ENCODE measurements around the gene MCM10. TPM values are rescaled to one million over a fixed set of nuclear protein-coding genes. Genes with fewer than 3 reads are reported as not detected.

MCM10 gene
- total RNA-seq, 6 donors from 2014 or later, result 0.49 to 18.6 (median 0.61) TPM; not detected in 1

DNA sequence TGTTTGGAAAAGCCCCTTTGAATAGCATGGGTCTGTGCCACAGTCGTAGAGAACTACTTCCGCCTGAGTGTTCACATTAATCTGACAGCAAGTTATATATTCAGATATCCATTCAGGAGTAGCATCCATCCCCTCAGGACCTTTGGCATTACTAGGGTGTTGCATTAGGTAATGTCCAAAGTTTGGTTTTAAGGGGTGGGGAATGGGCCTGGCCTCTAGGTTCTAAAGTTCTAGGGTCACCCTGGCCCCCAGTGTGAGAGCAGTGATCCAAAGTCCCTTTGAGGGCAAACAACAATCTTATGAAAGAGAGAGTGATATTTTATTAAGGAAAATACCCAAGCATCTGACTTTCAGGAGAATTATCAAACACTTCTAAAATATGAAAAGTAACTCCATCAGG, 12.3 kb downstream of the MCM10 start:
- no peak overlapping the region for H3K4me3 ChIP-seq
- WGBS, 2 donors, result 97 to 100% methylated on average over 2 of the region's 2 CpGs
- H3K36me3 ChIP-seq, result no peaks in the 10 kb centered on the region
- no peaks in the 10 kb centered on the region for H3K27me3 ChIP-seq
- H3K27ac ChIP-seq, result no peak overlapping the region
- ATAC-seq (ENCODE audit: low FRiP score in 2 of 2) (no peak), DNase-seq (no peak)
- H3K4me1 ChIP-seq, result no peaks in the 10 kb centered on the region
- H3K9me3 ChIP-seq, result no peaks in the 10 kb centered on the region
- TF ChIP-seq POLR2AphosphoS5 (IDR thresholded peaks at IDR 0.05) (no peak), POLR2A (IDR thresholded peaks at IDR 0.05) (no peak), EP300 (IDR thresholded peaks at IDR 0.05) (no peak)
- TF ChIP-seq, protein P1, sequence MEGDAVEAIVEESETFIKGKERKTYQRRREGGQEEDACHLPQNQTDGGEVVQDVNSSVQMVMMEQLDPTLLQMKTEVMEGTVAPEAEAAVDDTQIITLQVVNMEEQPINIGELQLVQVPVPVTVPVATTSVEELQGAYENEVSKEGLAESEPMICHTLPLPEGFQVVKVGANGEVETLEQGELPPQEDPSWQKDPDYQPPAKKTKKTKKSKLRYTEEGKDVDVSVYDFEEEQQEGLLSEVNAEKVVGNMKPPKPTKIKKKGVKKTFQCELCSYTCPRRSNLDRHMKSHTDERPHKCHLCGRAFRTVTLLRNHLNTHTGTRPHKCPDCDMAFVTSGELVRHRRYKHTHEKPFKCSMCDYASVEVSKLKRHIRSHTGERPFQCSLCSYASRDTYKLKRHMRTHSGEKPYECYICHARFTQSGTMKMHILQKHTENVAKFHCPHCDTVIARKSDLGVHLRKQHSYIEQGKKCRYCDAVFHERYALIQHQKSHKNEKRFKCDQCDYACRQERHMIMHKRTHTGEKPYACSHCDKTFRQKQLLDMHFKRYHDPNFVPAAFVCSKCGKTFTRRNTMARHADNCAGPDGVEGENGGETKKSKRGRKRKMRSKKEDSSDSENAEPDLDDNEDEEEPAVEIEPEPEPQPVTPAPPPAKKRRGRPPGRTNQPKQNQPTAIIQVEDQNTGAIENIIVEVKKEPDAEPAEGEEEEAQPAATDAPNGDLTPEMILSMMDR (IDR thresholded peaks at IDR 0.05), result no peak

DNA sequence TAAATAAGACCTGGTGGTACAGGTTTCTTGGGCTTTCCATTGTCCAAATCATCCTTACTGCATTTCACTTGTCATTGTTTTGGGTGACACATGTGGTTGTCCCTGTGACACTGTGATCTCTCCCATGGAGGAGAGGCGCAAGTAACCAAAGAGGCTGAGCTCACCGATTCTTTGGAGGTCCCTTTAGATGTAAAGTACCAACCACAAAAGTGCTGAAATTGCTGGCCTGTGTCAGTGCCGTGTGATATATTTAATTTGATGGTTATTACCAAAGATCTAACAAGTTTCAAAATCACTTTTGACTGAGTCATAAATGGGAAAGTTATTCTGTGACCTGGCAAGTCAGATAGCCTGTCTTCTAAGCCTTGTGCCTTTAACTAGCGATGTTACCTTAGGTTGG, 19.4 kb downstream of the MCM10 start:
- Histone ChIP-seq H3K27me3 (no peaks in the 10 kb centered on the region), H3K4me1 (no peaks in the 10 kb centered on the region), H3K27ac (no peak overlapping the region), H3K36me3 (no peaks in the 10 kb centered on the region), H3K4me3 (no peak overlapping the region), H3K9me3 (no peaks in the 10 kb centered on the region)
- no peak for ATAC-seq (ENCODE audit: low FRiP score in 2 of 2)
- no peak for DNase-seq
- WGBS, 2 donors, result 86 to 93% methylated on average over 4 of the region's 4 CpGs
- TF ChIP-seq, protein P1 (IDR thresholded peaks at IDR 0.05), result no peak
- TF ChIP-seq EP300 (IDR thresholded peaks at IDR 0.05), result no peak
- TF ChIP-seq POLR2AphosphoS5 (IDR thresholded peaks at IDR 0.05), result no peak
- no peak for TF ChIP-seq POLR2A (IDR thresholded peaks at IDR 0.05)

DNA sequence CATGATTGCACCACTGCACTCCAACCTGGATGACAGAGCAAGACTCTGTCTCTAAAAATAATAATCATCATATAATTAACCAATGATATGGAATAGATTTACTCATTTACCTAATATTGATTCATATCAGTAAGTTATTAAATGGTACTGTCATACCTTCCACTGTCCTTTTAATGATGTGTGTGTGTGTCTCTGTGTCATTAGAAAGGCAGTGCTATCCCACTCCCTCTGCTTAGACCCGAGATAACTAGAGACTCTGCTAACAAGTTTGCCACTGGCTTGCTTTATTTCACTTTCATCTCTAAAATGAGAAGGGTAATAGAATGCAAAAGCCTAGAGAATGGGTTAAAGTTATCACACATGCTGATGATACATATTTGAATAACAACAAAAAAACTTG, 21.1 kb downstream of the MCM10 start:
- Histone ChIP-seq H3K4me1 (no peaks in the 10 kb centered on the region), H3K36me3 (no peaks in the 10 kb centered on the region), H3K27ac (no peak overlapping the region), H3K27me3 (no peaks in the 10 kb centered on the region), H3K4me3 (no peak overlapping the region), H3K9me3 (no peaks in the 10 kb centered on the region)
- no peak for DNase-seq
- no peak for ATAC-seq (ENCODE audit: low FRiP score in 2 of 2)
- WGBS, 2 donors, result 92 to 94% methylated on average over 1 of the region's 1 CpG
- TF ChIP-seq, protein P1 (IDR thresholded peaks at IDR 0.05), result no peak
- TF ChIP-seq POLR2AphosphoS5 (IDR thresholded peaks at IDR 0.05) (no peak), EP300 (IDR thresholded peaks at IDR 0.05) (no peak), POLR2A (IDR thresholded peaks at IDR 0.05) (no peak)

DNA sequence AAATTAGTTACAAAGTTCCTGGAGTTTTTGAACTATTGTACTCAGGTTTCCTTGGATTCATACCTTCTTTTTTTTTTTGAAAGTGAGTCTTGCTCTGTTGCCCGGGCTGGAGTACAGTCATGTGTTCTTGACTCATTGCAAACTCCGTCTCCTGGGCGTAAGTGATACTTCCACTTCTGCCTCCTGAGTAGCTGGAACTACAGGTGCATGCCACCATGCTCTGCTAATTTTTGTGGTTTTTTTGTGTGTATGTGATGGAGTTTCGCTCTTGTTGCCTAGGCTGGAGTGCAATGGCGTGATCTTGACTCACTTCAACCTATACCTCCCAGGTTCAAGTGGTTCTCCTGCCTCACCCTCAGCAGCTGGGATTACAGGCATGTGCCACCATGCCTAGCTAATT, 22.3 kb downstream of the MCM10 start:
- H3K36me3 ChIP-seq, result no peaks in the 10 kb centered on the region
- no peaks in the 10 kb centered on the region for H3K27me3 ChIP-seq
- DNase-seq (no peak), ATAC-seq (ENCODE audit: low FRiP score in 2 of 2) (no peak)
- 75 to 89% methylated on average over 5 of the region's 5 CpGs for WGBS, 2 donors
- H3K27ac ChIP-seq, result no peak overlapping the region
- H3K9me3 ChIP-seq, result no peaks in the 10 kb centered on the region
- H3K4me3 ChIP-seq, result no peak overlapping the region
- H3K4me1 ChIP-seq, result no peaks in the 10 kb centered on the region
- TF ChIP-seq POLR2A (IDR thresholded peaks at IDR 0.05) (no peak), EP300 (IDR thresholded peaks at IDR 0.05) (no peak), POLR2AphosphoS5 (IDR thresholded peaks at IDR 0.05) (no peak)
- TF ChIP-seq, protein P1 (IDR thresholded peaks at IDR 0.05), result no peak

DNA sequence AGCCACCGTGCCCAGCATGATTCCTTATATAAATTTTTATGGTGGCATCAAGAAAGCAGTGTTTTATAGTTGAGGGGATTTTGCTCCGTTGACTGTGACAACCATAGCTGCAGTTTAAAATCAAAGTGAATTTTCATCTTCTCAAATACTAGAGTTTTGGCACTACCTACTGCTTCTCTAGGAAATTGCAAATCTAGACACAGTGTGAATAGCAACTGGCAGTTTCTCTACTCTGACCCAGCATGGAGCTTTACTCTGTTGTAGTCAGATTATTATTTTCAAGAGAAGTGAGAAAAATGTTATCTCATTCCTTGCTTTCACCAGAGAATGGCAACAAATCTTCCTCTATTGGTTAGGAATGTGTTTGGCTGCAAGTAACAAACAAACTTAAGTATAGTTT, 22.9 kb downstream of the MCM10 start:
- Histone ChIP-seq H3K36me3 (no peaks in the 10 kb centered on the region), H3K27ac (no peak overlapping the region), H3K27me3 (no peaks in the 10 kb centered on the region), H3K4me3 (no peak overlapping the region), H3K4me1 (no peaks in the 10 kb centered on the region), H3K9me3 (no peaks in the 10 kb centered on the region)
- no peak for DNase-seq
- 57 to 72% methylated on average over 2 of the region's 2 CpGs for WGBS, 2 donors
- no peak for ATAC-seq (ENCODE audit: low FRiP score in 2 of 2)
- TF ChIP-seq, protein P1 (IDR thresholded peaks at IDR 0.05), result no peak
- TF ChIP-seq POLR2AphosphoS5 (IDR thresholded peaks at IDR 0.05), result no peak
- no peak for TF ChIP-seq EP300 (IDR thresholded peaks at IDR 0.05)
- no peak for TF ChIP-seq POLR2A (IDR thresholded peaks at IDR 0.05)
